H4 (cell line): ENCODE data around the gene SHH. TPM values are rescaled to one million over a fixed set of nuclear protein-coding genes. Genes with fewer than 3 reads are reported as not detected.
A peak's percentile ranks its signal among the peaks of the same experiment; 100 is the strongest.

Experiments used
- DNase-seq: peaks from one replicate; pipeline ENCODE4 v3.0.0-alpha.2; 2015; ENCODE audit warnings: low spot score
- total RNA-seq: library from RNA; depleted of rRNA; stranded (reverse); fragments of >200 nt; shearing (Covaris generic); gene quantifications from 2 replicates; pipeline ENCODE4 v1.2.3, GENCODE V29; 2014

Gene SHH
- total RNA-seq, 1 experiment from 2014 or later, result not detected

DNA sequence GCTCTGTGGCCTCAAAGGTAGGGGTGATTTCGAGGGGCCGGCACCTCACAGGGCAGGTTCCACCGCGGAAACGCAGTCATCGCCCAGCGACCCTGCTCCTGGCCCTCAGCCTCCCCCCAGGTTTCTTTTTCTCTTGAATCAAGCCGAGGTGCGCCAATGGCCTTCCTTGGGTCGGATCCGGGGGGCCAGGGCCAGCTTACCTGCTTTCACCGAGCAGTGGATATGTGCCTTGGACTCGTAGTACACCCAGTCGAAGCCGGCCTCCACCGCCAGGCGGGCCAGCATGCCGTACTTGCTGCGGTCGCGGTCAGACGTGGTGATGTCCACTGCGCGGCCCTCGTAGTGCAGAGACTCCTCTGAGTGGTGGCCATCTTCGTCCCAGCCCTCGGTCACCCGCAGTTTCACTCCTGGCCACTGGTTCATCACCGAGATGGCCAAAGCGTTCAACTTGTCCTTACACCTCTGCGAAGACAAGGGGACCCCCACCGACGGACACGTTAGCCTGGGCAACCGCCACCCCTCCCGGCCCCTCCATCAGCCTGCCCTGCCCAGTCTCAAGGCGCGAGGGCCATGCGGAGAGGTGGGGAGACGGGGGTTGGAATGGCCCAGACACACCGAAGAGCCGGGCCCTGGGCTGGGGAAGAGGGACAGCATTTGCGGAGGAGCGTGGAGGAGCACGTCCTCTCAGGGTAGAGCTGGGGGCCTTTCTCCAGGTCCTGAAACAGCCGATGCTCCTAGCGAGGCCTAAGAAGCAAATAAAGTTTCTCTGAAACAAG, 6.0 kb downstream of the SHH start:
- no peak for DNase-seq

DNA sequence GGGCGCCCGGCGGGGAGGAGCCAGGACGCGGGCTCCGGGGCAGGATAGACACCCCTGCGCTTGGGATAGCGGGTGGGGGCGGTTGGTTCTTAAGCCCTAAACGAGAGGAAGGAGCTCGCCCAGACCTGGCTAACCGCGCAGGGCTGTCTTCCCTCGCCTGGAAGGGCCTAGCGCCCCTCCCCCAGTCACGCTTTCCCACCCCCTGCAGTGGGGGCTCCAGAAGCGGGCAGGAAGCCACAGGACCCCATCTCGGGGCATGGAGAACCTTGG, 6.5 kb downstream of the SHH start:
- DNase-seq, result no peak

- peak; percentile 60 for DNase-seq
Measured at GRCh38 chr7:155804897-155805825, 7.1 kb downstream of the SHH start.

DNA sequence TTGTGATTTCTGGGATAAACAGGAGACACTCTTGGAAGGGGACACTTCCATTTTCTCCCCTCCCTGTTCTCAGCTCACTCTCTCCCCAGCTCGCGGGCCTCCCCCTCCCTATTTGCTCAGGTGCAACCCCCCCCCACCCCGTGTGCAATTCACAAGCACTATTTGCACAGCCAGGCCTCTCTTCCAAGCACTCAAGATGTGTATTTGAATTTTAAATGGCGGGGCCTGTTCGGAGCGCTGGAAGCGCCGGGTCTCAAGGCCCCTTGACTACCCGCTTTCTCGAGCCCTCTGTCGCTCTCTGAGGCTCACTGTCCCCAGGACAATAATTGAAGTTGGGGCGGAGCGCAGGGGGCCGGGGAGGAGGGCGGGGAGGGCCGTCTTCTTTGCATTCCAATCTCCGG, 7.8 kb downstream of the SHH start:
- DNase-seq, result no peak

DNA sequence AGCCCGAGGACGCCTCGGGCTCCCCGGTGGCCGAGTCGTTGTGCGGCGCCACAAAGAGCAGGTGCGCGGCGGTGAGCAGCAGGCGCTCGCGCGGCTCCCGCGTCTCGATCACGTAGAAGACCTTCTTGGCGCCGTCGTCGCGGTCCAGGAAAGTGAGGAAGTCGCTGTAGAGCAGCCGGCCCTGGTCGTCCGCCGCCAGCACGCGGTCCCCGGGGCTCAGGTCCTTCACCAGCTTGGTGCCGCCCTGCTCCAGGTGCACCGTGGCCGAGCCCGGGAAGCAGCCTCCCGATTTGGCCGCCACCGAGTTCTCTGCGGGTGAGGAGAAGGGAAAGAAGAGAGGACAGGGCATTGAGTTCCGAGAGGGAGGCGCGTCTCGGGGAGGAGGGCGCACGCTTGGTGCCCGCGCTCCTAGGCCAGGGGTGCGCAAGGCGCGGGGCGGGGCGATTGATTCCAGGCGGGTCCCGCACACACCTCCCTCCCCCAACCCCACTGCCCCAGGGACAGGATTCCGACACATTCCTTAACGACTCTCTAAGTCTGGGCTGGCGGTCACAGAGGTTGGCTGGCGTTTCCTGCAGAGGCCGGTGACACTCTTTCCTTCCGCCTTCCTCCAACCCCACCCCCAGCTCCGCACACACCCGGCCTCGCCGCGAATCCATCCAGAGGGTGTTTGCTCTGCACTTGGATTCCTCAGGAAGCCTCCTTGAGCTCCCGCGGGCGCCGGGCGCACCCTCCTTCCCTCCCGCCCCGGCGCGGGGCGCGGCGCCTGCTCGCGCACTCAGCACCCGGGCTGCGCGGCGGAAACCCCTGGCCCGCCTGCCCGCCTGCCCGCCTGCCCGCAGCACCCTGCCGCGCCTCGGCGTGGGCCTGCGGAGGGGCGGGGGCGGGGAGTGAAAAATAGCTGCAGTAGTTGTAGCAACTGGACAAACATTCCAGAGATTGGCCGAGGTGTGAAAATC, 8.6 kb downstream of the SHH start:
- DNase-seq, result no peak

- DNase-seq, result no peak
Measured at GRCh38 chr7:155802906-155803417, 9.3 kb downstream of the SHH start.

DNA sequence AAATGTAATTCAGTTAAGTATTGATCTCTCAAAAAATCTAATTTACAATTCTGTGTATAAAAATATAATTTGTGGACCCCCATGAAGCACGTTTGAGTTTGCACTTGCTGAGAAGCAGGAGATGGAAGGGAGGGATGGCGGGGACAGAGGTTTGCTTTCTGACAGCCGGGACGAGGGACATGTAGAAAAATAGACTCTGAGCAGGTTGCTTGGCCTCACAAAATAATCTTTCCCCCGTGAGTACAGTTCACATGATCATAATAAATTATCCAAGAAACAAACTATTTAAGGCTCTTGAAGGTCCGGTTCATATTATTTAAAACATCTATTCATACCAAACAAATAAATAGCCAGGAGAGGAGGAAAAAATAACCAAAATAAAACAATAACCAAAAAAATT, 10.0 kb downstream of the SHH start:
- DNase-seq, result no peak

DNA sequence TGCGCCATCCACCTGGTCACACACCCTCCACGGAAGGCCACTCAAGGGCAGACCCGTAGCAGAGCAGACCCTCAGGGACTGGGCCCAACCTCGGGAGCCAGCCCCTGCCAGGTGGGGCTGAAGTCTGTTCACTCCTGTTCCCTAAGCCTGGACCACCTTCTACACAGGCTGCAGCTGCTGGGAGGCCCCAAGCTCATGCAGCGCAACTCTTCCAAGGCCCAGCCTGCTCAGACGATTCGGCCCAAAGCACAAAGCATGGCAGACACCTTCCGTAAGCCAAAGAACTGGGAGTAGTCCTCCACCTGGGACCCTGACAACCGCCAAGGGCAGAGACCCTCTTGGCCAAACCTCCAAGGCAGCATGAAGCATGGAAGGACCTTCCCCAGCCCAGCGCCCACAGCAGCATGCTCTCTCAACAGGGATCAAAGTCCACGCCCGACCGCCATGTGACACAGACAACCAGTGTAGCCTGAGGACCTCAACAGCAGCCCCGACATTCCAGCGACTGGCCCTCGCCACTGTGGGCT, 11.5 kb downstream of the SHH start:
- DNase-seq, result no peak

GRCh38 chr7:155800301-155800700, 12.0 kb downstream of the SHH start:
- no peak for DNase-seq

GRCh38 chr7:155799514-155799913, 12.7 kb downstream of the SHH start:
- DNase-seq, result no peak

DNA sequence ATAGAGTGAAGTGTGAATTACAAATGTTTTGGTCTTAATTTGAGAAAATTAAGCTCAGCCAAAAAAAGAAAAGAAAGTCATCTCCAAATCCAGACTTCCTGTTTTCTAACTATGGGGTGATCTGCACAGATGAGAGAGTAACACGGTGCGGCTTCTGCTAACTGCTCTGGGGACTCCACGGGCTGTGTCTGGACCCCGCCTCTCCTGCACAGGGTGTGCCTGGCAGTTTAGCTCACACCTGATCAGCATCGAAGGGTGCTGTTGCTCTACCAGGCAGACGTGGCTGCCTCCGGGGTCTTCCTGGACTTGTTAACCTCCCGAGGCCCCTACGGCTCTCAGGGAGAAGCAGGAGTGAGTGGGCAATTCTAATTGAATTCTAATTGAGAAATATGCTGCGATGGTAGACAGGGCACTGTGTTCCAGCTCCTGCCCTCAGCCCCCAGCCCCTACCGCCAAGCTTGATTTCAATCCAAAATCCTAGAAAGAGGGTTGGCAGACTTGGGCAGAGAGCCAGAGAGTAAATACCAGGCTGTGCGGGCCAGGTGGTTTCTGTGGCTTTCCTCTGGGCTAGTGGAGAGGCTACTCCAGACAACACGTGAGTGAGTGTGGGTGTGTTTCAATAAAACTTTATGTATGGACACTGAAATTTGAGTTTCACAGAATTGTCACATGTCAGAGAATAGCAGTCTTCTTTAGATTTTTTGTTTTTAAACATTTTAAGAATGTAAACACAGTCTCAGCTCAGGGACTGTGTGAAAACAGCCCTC, 13.4 kb downstream of the SHH start:
- no peak for DNase-seq

- DNase-seq, result no peak
Measured at GRCh38 chr7:155797262-155798250, 14.7 kb downstream of the SHH start.

DNA sequence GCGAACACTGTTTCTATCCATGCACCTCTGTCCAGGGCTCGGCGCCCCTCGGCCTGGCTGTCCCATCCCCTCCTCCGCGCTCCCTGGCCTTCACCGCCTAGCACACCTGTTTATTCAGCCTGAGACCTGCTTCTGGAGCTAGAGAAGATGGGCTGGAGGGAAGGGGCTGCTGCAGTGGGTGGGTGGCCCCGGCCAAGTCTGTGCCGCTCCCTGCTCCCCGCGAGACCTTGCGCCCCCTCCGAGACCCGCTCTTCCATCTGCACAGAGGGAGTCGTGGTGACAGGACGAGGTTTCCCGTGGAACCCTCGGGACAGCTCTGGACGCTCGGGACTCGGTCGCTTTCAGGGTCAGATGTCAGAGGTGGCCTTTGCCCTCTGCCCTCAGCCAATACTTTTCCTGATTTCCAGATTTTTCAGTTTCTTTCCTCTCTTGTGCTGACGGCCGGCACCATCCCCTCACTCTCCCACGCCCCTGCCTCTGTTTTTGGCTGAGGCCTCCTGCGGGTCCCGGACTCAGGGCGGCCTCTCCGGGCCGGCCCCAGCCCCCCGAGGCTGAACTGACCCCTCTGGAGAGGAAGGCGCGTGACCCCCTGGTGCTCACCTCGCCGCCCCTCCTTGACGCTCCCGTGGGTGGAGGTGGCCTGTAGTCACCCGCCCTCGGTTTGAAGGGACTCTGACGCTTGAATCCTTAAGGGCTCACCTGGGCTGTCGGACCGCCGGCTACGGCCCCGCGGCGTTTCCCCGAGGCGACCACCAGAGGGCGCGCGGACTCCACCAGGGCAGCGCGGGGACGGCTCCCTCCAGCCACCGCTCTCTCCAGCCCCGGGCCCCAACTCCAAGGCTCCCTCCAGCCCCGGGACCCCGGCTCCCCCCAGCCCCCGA, 15.6 kb downstream of the SHH start:
- DNase-seq, result no peak

DNA sequence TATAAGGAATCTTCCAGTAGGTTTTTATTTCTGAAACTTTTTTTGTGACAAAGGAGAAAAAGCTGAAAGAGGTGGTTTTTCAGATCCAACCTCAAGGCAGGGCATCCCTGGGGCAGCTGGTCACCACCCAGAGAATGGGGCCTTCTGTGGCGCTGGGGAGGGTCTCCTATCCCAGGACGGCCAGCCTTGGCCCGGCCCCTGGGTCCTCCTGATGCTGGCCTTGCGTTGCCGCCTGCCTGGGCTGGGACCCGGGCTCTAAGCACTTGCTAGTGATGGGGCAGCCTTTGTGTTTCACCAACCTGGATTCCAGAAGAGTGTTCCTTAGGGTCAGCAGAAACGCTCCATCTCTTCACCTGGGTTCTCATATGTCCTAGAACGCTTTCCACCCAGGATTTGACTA, 16.3 kb downstream of the SHH start:
- DNase-seq, result no peak

- DNase-seq, result no peak
Measured at GRCh38 chr7:155795401-155795800, 16.9 kb downstream of the SHH start.

DNA sequence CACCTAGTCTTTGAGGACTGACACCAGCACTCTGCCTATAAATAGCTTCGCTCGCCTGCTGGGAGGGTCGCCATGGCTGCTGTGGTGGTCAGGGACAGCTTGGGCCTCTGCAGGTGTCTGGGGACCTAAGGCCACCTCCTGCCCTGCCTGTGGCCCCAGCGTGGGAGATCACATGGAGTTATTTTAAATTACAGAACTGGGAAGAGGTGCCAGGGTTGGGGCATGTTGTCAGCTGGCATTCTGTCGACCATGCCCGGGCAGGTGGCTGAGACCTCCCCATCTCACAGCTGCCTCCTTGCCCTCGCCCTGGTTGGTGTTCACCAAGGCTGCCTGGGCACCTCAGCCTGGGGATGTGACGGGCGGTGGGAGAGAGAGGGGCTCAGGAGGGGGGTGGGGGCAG, 18.1 kb downstream of the SHH start:
- DNase-seq, result no peak

- no peak for DNase-seq
Measured at GRCh38 chr7:155793720-155794119, 18.5 kb downstream of the SHH start.

GRCh38 chr7:155792999-155793560, 19.2 kb downstream of the SHH start:
- DNase-seq, result no peak
